Uterus (tissue), 2 donors: ENCODE measurements around the gene LMOD2.

Source experiments
- POLR2A ChIP-seq, 2 donors: fragments of 450-650 bp; IDR thresholded peaks; one replicate each; pipeline ENCODE4 v1.6.1; 2016; ENCODE audit warnings: antibody characterized with exemption in 2 of 2, mild to moderate bottlenecking in 1 of 2, moderate library complexity in 1 of 2
- TF ChIP-seq, protein P1 (sequence below), 4 experiments: fragments of 200-600 bp in 2 of 4; fragments of 450-650 bp in 2 of 4; sonication (generic) in 2 of 4; IDR thresholded peaks; one replicate each; pipeline ENCODE4 v1.5.1; 2016 to 2019; ENCODE audit warnings: antibody characterized with exemption in 4 of 4, mild to moderate bottlenecking in 2 of 4, moderate library complexity in 1 of 4

DNA sequence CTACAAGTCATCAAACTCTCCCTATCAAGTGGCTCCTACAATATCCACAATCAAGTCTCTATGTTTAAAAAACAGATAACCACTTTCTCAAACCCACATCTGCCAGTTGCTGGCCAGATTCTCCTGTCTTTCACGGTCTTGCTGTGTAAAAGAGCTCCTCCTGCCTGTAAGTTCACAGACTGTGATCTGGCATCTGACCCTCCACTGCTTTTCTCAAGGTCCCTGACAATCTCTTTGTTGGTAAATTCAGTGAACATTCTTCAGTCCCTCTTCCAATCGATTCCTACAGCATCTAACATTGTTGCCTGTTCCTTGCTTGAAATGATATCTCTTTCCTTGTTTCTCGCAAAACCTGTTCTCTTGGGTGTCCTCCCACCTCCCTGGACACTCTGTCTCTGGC, 18.5 kb upstream of the LMOD2 start:
- TF ChIP-seq, protein P1, sequence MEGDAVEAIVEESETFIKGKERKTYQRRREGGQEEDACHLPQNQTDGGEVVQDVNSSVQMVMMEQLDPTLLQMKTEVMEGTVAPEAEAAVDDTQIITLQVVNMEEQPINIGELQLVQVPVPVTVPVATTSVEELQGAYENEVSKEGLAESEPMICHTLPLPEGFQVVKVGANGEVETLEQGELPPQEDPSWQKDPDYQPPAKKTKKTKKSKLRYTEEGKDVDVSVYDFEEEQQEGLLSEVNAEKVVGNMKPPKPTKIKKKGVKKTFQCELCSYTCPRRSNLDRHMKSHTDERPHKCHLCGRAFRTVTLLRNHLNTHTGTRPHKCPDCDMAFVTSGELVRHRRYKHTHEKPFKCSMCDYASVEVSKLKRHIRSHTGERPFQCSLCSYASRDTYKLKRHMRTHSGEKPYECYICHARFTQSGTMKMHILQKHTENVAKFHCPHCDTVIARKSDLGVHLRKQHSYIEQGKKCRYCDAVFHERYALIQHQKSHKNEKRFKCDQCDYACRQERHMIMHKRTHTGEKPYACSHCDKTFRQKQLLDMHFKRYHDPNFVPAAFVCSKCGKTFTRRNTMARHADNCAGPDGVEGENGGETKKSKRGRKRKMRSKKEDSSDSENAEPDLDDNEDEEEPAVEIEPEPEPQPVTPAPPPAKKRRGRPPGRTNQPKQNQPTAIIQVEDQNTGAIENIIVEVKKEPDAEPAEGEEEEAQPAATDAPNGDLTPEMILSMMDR (IDR thresholded peaks at IDR 0.05), result no peak
- TF ChIP-seq POLR2A (IDR thresholded peaks at IDR 0.05), result no peak
